Omental fat pad (tissue), 4 donors: ENCODE data around the gene PTEN. TPM values are rescaled to one million over a fixed set of nuclear protein-coding genes. Genes with fewer than 3 reads are reported as not detected.

Source experiments
- ATAC-seq: fragments of 150-250 bp; one replicate; pipeline ENCODE4 v1.9.1; 2016; ENCODE audit warnings: mild to moderate bottlenecking, moderate library complexity; ENCODE audit not compliant: low FRiP score
- DNase-seq: peaks from one replicate; pipeline ENCODE4 v3.0.0-alpha.2; 2019; ENCODE audit warnings: low spot score
- CTCF ChIP-seq, 3 donors: fragments of 450-650 bp; IDR thresholded peaks; one replicate each; pipeline ENCODE4 v1.5.1; 2016 to 2017; ENCODE audit warnings: antibody characterized with exemption in 3 of 3, mild to moderate bottlenecking in 3 of 3, moderate library complexity in 2 of 3
- total RNA-seq, 4 donors: library from RNA; depleted of rRNA; stranded (reverse); fragments of >200 nt; gene quantifications; one replicate each; pipeline ENCODE4 v1.1.0, GENCODE V29; 2016

The PTEN gene
- total RNA-seq, 4 donors from 2014 or later: 167 to 352 (median 285) TPM

DNA sequence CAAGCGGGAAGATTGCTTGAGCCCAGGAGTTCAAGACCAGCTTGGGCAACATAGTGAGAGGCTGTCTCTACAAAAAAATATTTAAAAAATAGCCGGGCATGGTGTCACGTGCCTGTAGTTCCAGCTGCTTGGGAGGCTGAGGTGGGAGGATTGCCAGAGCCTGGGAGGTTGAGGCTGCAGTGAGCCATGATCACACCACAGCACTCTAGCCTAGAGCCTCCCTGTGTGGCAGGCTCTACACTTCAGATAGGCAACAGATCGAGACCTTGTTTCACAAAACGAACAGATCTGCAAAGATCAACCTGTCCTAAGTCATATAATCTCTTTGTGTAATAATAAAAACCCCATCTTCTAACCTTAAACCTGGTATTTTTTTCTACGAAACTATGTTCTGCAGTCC, 76.8 kb downstream of the PTEN start:
- TF ChIP-seq CTCF (IDR thresholded peaks at IDR 0.05): no peak
- ATAC-seq: no peak
- DNase-seq: no peak

GRCh38 chr10:87942884-87943527, 79.6 kb downstream of the PTEN start:
- TF ChIP-seq CTCF (IDR thresholded peaks at IDR 0.05): no peak
- ATAC-seq (no peak), DNase-seq (no peak)

GRCh38 chr10:87945984-87946383, 82.6 kb downstream of the PTEN start:
- DNase-seq: no peak
- TF ChIP-seq CTCF (IDR thresholded peaks at IDR 0.05): no peak
- no peak for ATAC-seq

- DNase-seq (no peak), ATAC-seq (no peak)
- TF ChIP-seq CTCF (IDR thresholded peaks at IDR 0.05): no peak
These were observed 89.2 kb downstream of the PTEN start for GRCh38 chr10:87952612-87953011.

- no peak for TF ChIP-seq CTCF (IDR thresholded peaks at IDR 0.05)
- DNase-seq (no peak), ATAC-seq (no peak)
These were observed 92.6 kb downstream of the PTEN start for GRCh38 chr10:87956055-87956454.

DNA sequence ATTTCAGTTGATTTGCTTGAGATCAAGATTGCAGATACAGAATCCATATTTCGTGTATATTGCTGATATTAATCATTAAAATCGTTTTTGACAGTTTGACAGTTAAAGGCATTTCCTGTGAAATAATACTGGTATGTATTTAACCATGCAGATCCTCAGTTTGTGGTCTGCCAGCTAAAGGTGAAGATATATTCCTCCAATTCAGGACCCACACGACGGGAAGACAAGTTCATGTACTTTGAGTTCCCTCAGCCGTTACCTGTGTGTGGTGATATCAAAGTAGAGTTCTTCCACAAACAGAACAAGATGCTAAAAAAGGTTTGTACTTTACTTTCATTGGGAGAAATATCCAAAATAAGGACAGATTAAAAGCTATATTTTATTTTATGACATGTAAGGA, 94.3 kb downstream of the PTEN start:
- ATAC-seq: no peak
- no peak for DNase-seq
- no peak for TF ChIP-seq CTCF (IDR thresholded peaks at IDR 0.05)

GRCh38 chr10:87960230-87960629, 96.8 kb downstream of the PTEN start:
- DNase-seq (no peak), ATAC-seq (no peak)
- no peak for TF ChIP-seq CTCF (IDR thresholded peaks at IDR 0.05)
